ENCODE measurements around the gene MT1E. TPM values are rescaled to one million over a fixed set of nuclear protein-coding genes. Genes with fewer than 3 reads are reported as not detected.

MT1E gene
- total and polyA plus RNA-seq, 2 donors (not counting 1 experiment from before 2014, with no cell fraction given): 3.1 TPM; not detected in 1

DNA sequence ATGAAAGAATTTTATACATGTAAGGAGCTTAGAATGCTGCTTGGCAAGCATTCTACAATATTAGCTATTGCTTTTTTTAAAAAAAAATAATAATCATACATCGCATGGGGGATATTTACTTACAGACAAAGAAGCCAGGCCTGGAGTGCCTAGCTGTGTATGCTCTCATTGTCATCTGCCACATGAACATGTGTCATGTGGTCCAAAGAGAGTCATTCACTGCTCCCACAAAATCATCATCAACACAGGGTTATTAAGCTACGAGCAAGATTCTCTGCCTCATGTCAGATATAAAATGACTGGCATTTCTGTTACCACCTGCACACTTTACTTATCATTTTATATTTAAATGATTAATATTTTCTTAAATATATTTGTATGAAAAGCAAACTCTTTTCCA is 1.9 kb upstream of the MT1E start:
- CTCF ChIA-PET: interaction anchor here (0.9 to 1.7 kb wide), 4 partner anchors 12 to 23 kb away, joined by 3 to 5 read pairs (median 4); partner anchors contain the start of gene MT1A
- intact Hi-C loops (cut with micrococcal nuclease): no loop called here

DNA sequence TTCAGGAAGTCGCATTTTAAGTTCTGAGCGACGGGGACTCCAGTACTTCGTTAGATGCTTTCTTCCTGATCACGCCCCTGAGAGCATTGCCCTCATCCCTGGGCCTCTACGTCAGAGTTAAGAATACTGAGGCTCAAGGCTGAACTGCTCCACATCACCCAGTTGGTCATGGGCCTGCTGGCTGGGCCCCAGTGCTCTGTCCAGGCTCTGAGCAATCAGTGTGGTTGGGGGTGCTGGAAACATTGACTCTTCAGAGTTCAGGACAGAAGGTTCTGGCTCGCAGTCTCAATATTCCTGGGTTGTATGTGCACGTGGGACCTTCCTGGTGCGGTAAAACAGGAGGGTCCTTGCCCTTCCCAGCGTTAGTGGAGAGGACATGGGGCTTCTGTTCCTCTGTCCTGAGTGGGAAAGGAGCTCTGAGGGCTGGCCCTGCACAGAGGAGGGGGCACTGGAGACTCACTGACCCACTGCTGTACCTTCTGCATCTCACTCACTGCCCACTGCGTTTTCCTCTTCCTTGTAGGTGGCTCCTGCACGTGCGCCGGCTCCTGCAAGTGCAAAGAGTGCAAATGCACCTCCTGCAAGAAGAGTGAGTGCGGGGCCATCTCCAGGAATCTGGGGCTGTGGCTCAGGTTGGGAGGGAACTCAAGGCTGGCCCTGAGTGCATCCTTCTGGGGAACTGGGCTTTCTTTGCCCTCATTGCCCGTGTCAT is 518 bp downstream of the MT1E start:
- Histone ChIP-seq H3K27ac (ENCODE audit: low read length in 2 of 2) (no peak overlapping the region), H3K4me2 (replicated peaks; ENCODE audit: low read depth, low read length, poor library complexity, severe bottlenecking) (peak overlapping the region; percentile 70), H3K79me2 (ENCODE audit: control insufficient read depth, insufficient read depth, low read length) (no peaks in the 10 kb centered on the region), H2AFZ (ENCODE audit: insufficient read depth, low read depth, low read length, poor library complexity, severe bottlenecking) (peak overlapping the region; percentile 55), H3K36me3 (replicated peaks in 1 of 2; ENCODE audit: control extremely low read depth in 1 of 2, control insufficient read depth in 1 of 2, extremely low read depth in 1 of 2, insufficient read depth in 2 of 2, low read length in 1 of 2) (no peaks in the 10 kb centered on the region), H3K9ac (ENCODE audit: low read length) (no peak overlapping the region), H3K4me3 (ENCODE audit: control extremely low read depth in 1 of 5, extremely low read depth in 1 of 5, insufficient read depth in 1 of 5, low read depth in 2 of 5, low read length in 4 of 5) (peak overlapping the region in 3 of 5 experiments; percentile 19 to 44 (median 41)), H3K9me3 (ENCODE audit: control extremely low read depth in 1 of 3, control insufficient read depth in 2 of 3, insufficient read depth in 1 of 3, low read length in 2 of 3) (no peaks in the 10 kb centered on the region), H3K27me3 (replicated peaks in 1 of 4; ENCODE audit: control extremely low read depth in 1 of 4, control insufficient read depth in 3 of 4, insufficient read depth in 4 of 4, low read length in 3 of 4) (peaks cover 0 to 31% (median 16%) of the 10 kb centered on the region in 4 experiments), H4K20me1 (ENCODE audit: control insufficient read depth, insufficient read depth, low read length, poor library complexity, severe bottlenecking) (no peaks in the 10 kb centered on the region), H3K4me1 (ENCODE audit: control insufficient read depth in 2 of 2, insufficient read depth in 2 of 2, low read length in 2 of 2) (peaks cover 22 to 26% of the 10 kb centered on the region in 2 donors)
- WGBS (ENCODE audit: insufficient coverage): 13% methylated on average over 10 of the region's 16 CpGs
- Mint-ChIP-seq H3K27ac (no peak overlapping the region), H3K4me3 (peak overlapping the region; percentile 78), H3K9me3 (ENCODE audit: insufficient read depth) (no peaks in the 10 kb centered on the region), H3K4me1 (peaks cover 26% of the 10 kb centered on the region), H3K27me3 (peaks cover 40% of the 10 kb centered on the region)
- TF ChIP-seq, protein P1, sequence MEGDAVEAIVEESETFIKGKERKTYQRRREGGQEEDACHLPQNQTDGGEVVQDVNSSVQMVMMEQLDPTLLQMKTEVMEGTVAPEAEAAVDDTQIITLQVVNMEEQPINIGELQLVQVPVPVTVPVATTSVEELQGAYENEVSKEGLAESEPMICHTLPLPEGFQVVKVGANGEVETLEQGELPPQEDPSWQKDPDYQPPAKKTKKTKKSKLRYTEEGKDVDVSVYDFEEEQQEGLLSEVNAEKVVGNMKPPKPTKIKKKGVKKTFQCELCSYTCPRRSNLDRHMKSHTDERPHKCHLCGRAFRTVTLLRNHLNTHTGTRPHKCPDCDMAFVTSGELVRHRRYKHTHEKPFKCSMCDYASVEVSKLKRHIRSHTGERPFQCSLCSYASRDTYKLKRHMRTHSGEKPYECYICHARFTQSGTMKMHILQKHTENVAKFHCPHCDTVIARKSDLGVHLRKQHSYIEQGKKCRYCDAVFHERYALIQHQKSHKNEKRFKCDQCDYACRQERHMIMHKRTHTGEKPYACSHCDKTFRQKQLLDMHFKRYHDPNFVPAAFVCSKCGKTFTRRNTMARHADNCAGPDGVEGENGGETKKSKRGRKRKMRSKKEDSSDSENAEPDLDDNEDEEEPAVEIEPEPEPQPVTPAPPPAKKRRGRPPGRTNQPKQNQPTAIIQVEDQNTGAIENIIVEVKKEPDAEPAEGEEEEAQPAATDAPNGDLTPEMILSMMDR (IDR thresholded peaks at IDR 0.05): no peak
- no peak for TF ChIP-seq EZH2 (IDR thresholded peaks at IDR 0.05; ENCODE audit: borderline replicate concordance, insufficient read depth, low read depth, low read length, poor library complexity, severe bottlenecking)
- ChIA-PET CTCF (interaction anchor here (0.6 kb wide), 1 partner anchor 543 kb away, joined by 3 read pairs; no protein-coding TSS in a partner anchor), POLR2A (interaction anchor here (0.7 kb wide), 2 partner anchors 16 to 31 kb away, joined by 3 to 5 read pairs; no protein-coding TSS in a partner anchor)
- intact Hi-C loops (cut with micrococcal nuclease): no loop called here
- DNase-seq (no peak), ATAC-seq (ENCODE audit: low read depth) (no peak)

More for the DNA sequence above, 1.9 kb upstream of the MT1E start:
- peaks cover 14% of the 10 kb centered on the region in 2 donors for H3K4me1 ChIP-seq (ENCODE audit: control insufficient read depth in 2 of 2, insufficient read depth in 2 of 2, low read length in 2 of 2)
- WGBS (ENCODE audit: insufficient coverage): no CpG with 5 or more reads among the region's 2 CpGs
- H3K27me3 Mint-ChIP-seq: peaks cover 44% of the 10 kb centered on the region
- H3K79me2 ChIP-seq (ENCODE audit: control insufficient read depth, insufficient read depth, low read length): no peaks in the 10 kb centered on the region
- H3K4me3 ChIP-seq (ENCODE audit: control extremely low read depth in 1 of 5, extremely low read depth in 1 of 5, insufficient read depth in 1 of 5, low read depth in 2 of 5, low read length in 4 of 5): no peak overlapping the region
- H4K20me1 ChIP-seq (ENCODE audit: control insufficient read depth, insufficient read depth, low read length, poor library complexity, severe bottlenecking): no peaks in the 10 kb centered on the region
- H3K9me3 ChIP-seq (ENCODE audit: control extremely low read depth in 1 of 3, control insufficient read depth in 2 of 3, insufficient read depth in 1 of 3, low read length in 2 of 3): no peaks in the 10 kb centered on the region
- TF ChIP-seq, protein P1 (IDR thresholded peaks at IDR 0.05): no peak
- TF ChIP-seq EZH2 (IDR thresholded peaks at IDR 0.05; ENCODE audit: borderline replicate concordance, insufficient read depth, low read depth, low read length, poor library complexity, severe bottlenecking): no peak
- no peak overlapping the region for H3K27ac Mint-ChIP-seq
- POLR2A ChIA-PET: no interaction called here
- no peak overlapping the region for H3K27ac ChIP-seq (ENCODE audit: low read length in 2 of 2)
- no peak overlapping the region for H2AFZ ChIP-seq (ENCODE audit: insufficient read depth, low read depth, low read length, poor library complexity, severe bottlenecking)
- no peak overlapping the region for H3K9ac ChIP-seq (ENCODE audit: low read length)
- H3K4me3 Mint-ChIP-seq: no peak overlapping the region
- H3K27me3 ChIP-seq (replicated peaks in 1 of 4; ENCODE audit: control extremely low read depth in 1 of 4, control insufficient read depth in 3 of 4, insufficient read depth in 4 of 4, low read length in 3 of 4): peaks cover 0 to 35% (median 21%) of the 10 kb centered on the region in 4 experiments
- no peaks in the 10 kb centered on the region for H3K36me3 ChIP-seq (replicated peaks in 1 of 2; ENCODE audit: control extremely low read depth in 1 of 2, control insufficient read depth in 1 of 2, extremely low read depth in 1 of 2, insufficient read depth in 2 of 2, low read length in 1 of 2)
- peaks cover 13% of the 10 kb centered on the region for H3K4me1 Mint-ChIP-seq
- H3K4me2 ChIP-seq (replicated peaks; ENCODE audit: low read depth, low read length, poor library complexity, severe bottlenecking): no peak overlapping the region
- no peak for ATAC-seq (ENCODE audit: low read depth)
- DNase-seq: no peak
- H3K9me3 Mint-ChIP-seq (ENCODE audit: insufficient read depth): no peaks in the 10 kb centered on the region
